ENCODE data around the gene SORBS2.

DNA sequence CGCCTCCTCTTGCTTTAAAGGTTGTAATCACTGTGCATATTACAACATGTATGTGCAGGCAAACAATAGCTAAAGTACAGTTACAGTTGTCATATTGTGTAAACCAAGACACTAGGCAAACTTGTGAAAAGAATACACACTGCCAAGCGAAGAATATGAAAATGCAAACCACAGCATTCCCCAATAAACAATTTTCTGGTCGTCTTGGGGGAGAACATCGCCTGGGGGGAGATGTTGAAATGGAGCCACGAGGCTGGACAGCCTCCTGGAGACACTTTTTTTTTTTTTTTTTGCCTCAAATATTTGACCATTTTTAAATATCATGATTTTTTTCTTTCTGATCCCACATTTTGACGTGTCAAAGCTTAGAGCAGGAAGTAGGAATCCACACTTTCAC is 225.0 kb downstream of the SORBS2 start:
- TF ChIP-seq CTCF (IDR thresholded peaks at IDR 0.05) (no peak), POLR2A (IDR thresholded peaks at IDR 0.05) (no peak)

Data from thyroid gland (tissue), 4 donors.